GM18499 (cell line): ENCODE results near the gene IGDCC3.

Experiments used
- ATAC-seq: cut with Tn5 transposase; IDR thresholded peaks from one replicate; pipeline ENCODE4 v1.9.1; 2021; ENCODE audit warnings: moderate number of reproducible peaks; ENCODE audit not compliant: insufficient read depth, unreplicated experiment

IGDCC3 gene

DNA sequence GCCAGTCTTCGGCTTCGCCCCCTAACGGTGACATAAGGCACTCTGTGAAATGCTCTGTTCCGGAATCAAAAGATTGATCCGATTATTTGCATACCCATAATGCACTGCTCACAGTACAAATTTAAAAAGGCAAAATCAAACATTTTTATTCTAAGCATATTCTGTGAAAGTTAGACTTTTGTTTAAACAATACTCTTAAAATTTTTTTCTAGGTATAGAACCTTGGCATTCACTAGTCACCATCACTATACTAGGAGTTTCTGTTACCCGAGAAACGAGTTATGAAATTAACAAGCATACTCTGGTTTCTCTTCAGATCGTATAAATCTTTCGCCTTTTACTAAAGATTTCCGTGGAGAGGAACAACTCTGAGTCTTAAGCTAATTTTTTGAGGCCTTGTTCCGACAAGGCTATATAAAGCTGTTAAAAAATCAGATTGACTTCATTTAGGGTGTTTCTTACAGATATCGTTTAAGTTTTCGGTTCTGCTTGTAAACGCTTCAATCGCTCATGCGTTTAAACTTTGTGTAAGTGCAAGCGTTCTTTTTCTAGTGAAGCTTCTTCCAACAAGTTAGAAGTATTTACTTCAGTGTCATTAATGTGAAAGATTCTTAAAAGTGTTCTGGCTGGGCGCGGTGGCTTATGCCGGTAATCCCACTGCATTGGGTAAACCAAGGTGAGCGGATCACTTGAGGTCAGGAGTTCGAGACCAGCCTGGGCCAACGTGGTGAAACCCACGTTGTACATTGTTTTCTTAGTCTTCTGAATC, 73.2 kb downstream of the IGDCC3 start, which contains the start of gene RNU5B-1:
TSS of gene RNU5B-1 (plus strand) at position 297 of the 769 bp plus-strand sequence.
- peak; percentile 48 for ATAC-seq

DNA sequence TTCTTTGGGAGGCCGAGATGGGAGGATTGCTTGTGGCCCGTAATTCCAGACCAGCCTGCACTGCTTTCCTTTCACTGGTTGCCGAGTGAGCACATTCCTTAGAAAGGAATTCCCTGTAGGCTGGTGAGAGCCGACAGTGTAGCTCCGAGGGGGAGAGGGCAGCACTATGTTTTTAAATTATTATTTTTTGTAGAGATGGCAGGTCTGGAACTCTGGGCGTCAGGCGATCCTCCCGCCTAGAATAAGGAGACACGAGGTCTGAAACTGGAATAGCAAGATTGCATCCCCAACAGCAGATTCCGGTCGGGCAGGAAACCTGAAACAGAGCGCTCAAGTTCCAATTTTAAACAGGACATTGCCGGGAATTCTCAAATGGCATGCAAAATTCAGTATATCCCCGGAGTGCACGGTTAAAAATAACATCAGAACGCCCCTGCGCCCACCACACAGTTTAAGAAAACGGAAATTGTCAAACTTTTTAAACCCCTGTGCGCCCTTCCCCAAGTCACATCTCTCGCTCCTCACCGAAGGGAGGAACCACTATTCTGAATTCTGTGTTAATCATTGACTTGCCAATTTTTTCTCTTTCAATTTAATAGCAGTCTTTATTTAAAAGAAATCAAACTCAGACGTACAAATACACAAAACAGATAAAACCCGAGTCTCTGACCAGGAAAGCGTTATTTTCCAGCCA, 74.0 kb downstream of the IGDCC3 start:
- no peak for ATAC-seq

DNA sequence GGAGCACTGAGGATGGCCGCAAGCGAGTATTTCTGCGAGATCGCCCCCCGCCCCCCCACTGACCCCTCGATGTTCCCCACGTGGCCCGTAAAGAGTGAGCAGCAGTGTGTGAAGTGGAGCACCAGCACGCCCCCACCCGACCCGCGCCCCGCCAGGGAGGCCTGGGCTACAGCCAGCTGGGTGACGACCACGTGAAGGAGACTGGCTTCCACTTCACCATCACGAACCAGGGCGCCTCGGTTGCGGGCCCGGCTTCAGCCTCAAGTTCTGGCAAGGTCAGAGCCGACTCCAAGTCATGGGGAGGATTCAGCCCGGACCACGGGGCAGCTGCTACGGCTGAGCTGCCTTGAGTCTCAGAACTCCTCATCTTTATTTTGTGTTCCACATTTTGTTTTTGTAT, 75.7 kb downstream of the IGDCC3 start:
- no peak for ATAC-seq

DNA sequence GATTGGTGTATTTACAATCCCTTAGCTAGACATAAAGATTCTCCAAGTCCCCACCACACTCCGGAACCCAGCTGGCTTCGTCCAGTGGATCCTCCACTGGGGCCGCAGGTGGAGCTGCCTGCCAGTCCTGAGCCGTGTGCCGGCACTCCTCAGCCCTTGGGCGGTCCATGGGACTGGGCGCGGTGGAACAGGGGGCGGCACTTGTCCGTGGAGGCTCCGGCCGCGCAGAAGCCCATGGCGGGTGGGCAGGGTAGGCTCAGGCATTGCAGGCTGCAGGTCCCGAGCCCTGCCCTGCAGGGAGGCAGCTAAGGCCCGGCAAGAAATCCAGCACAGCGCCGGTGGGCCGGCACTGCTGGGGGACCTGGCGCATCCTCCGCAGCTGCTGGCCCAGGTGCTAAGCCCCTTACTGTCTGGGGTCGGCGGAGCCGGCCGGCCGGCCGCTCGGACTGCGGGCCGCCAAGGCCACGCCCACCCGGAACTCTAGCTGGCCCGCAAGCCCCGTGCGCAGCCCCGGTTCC, 76.8 kb downstream of the IGDCC3 start:
- ATAC-seq, result no peak

DNA sequence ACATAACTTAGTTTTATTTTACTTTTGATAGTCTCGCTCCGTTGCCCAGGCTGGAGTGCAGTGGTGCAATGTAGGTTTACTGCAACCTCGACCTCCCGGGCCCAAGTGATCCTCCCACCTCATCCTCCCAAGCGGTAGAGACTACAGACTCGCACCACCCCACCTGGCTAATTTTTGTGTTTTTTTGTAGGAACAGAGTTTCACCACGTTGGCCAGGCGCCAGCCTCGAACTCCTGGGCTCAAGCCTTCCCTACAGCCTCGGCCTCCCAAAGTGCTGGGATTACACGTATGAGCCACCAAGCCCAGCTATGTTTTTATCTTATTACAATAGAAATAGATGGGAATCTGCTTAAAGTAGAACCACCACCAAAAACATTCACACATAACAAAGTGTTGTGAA, 79.1 kb downstream of the IGDCC3 start:
- ATAC-seq, result no peak

DNA sequence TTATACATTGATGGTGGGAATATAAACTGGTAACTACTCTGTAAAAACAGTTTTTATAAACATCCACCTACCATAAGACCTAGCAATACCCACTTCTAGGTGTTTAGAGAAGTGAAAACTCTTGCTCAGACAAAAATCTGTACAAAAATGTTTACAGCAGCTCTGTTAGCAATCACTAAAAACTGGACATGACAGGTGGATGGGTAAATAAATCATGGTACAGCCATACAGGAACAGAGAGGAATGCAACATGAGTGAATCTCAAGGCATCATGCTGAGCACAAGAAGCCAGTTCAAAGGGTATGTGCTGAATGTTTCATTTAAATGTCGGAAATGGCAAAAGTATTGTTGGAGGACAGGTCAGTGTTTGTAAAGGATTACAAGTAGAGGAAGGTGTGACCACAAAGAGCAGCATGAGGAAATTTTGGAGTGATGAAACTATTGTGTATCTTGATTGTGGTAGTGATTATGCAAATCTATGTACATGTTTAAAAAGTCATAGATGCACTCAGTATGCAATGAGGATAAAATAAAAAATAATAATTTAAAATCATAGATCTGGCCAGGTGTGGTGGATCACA, 84.8 kb downstream of the IGDCC3 start:
- ATAC-seq, result no peak

DNA sequence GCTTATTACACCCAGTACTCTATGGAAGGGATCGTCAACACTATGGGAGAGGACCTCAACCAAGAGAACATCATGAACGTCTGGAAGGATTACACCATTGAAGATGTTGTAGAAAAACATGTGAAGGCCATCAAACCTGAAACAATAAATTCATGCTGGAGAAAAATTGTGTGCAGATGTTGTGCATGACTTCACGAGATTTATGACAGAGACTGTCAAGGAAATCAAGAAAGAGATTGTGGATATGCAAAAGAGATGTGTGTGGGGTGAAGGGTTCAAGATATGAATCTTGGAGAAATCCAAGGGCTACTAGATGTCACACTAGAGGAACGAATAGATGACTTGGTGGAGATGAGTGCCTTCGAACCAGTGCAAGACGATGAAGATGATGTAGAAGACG, 87.6 kb downstream of the IGDCC3 start:
- ATAC-seq, result no peak

DNA sequence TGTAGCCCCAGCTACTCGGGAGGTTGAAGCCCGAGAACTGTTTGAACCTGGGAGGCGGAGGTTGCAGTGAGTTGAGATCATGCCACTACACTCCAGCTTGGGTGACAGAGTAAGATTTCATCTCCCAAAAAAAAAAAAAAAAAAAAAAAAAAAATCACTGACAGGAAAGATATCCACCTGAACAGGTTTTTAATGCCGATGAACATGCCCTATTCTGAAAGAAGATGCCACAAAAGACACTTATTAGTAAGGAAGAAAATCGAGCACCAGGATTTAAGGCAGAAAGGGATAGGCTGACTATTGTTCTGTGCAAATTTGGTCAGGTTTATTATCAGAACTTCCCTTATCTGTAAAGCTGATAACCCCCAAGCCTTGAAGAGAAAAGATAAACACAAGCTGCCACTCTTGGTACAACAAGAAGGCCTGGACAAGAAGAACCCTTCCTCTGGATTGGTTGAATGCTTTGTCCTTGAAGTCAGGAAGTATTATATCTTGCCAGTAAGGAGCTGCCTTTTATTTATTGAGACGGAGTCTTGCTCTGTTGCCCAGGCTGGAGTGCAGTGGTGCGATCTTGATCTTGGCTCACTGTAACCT, 88.4 kb downstream of the IGDCC3 start:
- ATAC-seq, result no peak

DNA sequence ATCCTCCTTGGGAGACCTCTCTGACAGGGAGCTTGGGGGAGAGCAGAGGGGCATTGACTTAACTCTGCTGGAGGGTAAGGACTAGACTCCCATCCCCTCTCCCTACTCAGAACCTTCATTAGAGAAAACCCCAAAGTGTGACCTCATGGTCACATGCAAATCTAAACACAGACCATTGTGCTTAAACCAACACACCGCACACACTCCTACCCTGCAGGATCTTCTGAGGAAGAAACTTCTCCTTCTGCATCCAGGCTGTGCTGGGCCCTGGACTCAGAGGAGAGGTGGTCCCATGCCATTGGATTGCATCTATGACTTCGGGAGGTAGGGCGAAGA, 90.3 kb downstream of the IGDCC3 start:
- no peak for ATAC-seq

DNA sequence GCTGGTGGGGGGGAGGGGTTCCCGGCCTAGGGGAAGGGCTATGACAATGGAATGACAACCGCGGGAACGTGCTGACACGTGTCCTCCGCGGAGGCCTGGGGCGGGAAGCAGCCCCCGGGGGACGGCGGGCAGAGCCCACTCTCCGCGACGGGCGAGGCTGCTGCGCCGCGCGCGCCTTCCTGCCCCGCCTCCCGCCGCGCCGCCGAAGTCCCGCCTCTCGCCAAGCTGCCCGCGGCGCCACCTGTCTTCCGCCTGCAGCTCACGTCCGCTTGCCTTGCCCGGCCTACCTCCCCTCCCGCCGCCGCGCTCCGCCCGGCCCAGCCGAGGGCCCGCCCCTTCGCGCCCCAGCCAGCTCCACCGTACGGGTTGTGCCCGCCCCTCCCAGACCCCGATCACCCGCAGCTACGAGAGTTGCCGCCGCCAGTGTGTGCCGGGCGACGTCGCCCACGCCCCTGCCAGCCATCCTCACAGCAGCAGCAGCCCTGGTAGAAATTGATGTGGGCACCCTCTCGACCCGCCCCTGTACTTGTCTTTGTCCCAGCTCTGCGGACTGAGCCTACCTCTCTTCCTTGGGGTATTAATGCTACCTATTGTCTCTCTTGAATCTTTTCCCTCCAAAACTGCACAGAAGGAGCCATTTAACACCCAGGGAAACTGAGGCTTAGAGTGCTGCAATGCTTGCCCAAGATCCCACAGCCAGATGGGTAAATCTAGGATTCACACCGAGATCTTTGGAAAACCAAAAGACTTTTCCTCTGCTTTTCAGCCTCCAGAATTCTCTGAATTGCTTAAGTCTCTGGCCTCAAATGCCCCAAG, 90.9 kb downstream of the IGDCC3 start, which contains the start of gene PARP16:
TSS of gene PARP16 (minus strand) at position 180 of the 816 bp plus-strand sequence. CDS start 457 bp downstream, outside the sequence.
- ATAC-seq, result peak; percentile 69

DNA sequence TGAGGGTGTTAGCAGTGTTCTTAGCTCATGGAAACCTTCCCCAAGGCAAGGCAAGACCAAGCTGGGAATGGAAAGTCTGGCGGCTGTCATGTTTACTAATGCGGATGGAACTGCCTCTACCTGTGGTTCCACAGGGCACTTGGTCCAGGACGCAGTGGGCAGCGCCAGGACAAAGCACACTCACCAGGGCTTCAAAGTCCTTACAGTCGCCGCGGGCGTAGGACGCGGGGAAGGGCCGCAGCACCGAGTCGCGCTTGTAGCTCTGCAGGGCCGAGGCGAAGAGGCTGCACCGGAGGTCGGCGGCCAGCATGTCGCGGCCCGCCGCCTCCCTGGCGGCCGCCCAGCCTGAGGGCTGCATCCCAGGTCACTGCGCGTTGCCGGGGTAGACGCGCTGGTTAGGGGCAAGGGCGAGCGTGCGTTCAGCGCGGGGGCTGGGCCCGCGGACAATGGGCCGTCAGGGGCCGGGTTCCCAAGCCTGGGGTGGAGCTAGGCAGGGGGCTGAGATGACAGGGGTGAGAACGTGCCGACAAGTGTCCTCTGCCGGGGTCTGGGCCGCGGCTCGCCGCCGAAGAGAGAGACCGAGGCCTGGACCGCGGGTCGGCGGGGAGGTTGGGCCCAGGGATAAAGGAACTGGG, 91.6 kb downstream of the IGDCC3 start:
- ATAC-seq, result no peak

DNA sequence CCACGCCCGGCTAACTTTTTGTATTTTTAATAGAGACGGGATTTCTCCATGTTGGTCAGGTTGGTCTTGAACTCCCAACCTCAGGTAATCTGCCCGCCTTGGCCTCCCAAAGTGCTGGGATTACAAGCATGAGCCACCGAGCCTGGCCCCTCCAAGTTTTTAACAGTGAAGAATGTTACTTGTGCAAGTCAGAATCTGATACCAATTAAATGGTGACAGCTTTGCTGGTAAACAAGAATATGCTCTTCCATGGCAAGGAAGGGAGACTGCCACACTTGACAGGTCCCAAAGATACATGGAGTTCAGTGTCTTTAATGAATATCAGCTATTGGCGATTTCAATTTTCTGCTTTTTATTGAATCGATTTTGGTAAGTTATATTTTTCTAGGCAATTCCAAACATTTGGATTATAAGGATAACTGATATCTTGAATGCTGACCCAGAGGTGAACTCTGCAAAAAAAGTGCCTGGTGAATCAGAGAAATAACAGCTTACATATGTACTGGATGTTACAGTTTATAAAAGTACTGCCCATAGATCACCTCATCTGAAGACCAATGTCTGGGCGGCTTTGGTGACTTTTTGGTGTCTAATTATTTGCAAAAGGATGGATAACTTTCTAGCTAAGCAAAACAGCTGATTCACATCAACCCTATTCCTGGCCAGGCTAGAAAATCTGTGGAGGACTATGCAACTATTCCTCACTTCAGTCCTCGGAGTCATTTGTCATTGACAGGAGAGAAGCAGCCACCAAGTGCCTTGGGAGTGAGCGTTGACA, 92.3 kb downstream of the IGDCC3 start:
- no peak for ATAC-seq

DNA sequence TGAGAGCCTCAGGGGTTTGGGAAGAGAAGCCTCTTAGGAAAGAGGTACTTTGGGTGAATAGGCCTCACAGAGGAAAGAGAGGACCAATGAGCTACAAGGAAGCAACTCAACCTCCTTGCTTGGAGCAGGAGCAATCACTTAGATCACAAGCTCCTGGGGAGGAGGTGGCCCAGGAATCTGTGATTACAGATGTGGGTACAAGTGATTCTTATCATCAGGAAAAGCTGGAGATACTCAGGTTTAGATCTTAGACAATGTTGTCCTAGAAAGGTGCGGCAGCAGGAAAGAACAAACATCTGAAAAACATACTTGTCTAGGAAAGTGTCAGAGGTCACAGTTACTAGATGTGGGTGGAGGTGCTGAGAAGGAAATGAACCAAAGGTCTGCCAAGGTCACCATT, 99.3 kb downstream of the IGDCC3 start:
- no peak for ATAC-seq
